HG03097 (cell line): Measurements from ENCODE around the gene NR5A2.

ENCODE experiments used
- ATAC-seq: cut with Tn5 transposase; IDR thresholded peaks from one replicate; pipeline ENCODE4 v1.9.1; 2021; ENCODE audit not compliant: unreplicated experiment, low FRiP score

Gene NR5A2

GRCh38 chr1:200062143-200062542 is 34.6 kb downstream of the NR5A2 start:
- no peak for ATAC-seq

DNA sequence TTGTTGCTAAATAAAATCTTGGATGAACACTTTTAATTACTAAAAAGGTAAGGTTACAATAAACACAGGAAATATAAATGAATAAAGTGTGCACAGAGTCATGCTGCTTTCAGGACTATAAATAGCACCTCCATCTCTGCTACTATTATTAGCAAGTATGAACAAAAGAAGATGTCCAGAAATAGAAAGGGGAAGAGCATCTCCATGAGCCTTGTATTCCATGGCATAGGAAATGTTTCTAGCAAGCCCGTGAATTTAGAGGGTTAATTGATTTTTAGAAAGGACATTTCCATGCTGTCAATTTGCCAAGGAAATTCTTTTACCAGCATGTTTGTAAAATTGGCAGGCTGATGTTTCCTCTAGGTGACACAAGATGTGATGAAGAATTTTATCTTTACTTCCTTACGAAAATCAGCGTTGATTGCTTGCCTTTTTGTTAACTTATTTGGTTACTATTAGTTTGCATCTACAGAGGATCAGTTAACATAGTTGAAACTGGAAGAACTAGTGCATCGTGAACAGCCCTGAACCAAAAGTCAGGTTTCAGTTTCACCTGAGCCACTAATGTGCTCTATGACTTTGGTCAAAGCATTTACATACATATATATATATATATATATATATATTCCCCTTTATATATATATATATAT is 45.3 kb downstream of the NR5A2 start:
- no peak for ATAC-seq

- no peak for ATAC-seq
Measured at GRCh38 chr1:200073286-200073637, 45.8 kb downstream of the NR5A2 start.

GRCh38 chr1:200075522-200075921 is 48.0 kb downstream of the NR5A2 start:
- no peak for ATAC-seq

- no peak for ATAC-seq
Measured at GRCh38 chr1:200075938-200076546, 48.5 kb downstream of the NR5A2 start.

DNA sequence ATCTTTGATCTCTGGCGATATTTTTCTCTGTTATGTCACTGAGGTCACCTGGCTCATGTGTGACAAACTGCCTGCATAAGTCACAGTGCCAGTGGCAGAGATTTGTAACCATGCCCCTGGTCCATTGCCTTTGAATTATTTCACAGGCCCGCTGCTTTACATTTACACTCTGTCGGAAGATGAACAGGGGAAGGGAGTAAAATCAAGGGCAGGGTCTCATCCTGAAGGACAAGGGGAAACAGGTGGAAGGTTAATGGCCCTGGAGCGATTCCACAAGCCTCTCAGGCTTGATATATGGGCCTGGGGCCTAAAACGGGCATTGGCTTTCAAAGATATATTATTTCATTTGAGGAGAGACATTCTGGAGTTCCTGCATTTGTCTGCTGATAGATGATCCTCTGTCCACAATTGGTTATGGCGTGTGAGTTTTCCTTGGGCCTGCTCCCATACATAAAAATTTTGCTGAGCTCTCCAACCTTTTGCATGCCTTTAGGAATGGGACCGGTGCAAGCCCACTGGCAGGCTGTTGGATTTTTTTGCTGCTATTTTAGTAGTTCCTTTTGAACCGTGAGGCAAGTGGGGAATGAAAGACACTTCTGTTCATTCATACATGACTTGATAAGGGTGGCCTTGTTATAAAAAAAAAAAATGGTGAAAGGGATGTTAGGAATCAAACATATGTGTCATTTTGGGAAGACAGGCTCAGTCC is 51.9 kb downstream of the NR5A2 start:
- no peak for ATAC-seq

GRCh38 chr1:200081151-200081968 is 53.9 kb downstream of the NR5A2 start:
- no peak for ATAC-seq

DNA sequence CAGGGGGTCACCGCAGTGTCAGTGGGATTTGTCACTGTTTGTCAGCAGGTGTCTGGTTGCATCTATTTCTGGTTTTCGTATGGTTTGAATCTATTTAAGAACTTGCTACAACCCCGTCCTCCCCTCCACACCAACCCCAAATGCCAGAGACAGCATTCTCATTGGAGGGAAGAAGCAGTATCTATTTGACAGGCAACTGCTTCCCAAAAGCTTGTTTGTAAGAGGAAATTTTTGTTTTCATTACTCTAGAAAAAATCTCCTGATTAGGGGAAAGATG is 54.4 kb downstream of the NR5A2 start:
- no peak for ATAC-seq

DNA sequence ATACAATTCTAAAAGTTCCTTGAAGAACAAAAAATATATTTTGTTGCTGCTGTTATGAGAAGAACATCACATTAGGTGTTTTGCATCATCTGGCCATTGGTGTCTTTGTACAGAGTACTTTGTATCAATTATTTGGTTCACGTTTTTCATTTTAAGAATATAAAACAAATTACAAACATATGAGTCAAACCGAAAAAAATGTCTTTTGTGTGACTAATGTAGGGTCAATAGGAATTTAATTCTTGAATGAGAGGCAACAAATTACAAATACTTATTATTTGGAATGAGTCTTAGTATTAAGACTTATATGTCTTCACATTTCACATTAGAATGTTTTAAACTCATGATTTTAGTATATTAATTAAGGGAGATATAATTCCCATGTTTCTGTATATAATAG is 54.8 kb downstream of the NR5A2 start:
- ATAC-seq: no peak

DNA sequence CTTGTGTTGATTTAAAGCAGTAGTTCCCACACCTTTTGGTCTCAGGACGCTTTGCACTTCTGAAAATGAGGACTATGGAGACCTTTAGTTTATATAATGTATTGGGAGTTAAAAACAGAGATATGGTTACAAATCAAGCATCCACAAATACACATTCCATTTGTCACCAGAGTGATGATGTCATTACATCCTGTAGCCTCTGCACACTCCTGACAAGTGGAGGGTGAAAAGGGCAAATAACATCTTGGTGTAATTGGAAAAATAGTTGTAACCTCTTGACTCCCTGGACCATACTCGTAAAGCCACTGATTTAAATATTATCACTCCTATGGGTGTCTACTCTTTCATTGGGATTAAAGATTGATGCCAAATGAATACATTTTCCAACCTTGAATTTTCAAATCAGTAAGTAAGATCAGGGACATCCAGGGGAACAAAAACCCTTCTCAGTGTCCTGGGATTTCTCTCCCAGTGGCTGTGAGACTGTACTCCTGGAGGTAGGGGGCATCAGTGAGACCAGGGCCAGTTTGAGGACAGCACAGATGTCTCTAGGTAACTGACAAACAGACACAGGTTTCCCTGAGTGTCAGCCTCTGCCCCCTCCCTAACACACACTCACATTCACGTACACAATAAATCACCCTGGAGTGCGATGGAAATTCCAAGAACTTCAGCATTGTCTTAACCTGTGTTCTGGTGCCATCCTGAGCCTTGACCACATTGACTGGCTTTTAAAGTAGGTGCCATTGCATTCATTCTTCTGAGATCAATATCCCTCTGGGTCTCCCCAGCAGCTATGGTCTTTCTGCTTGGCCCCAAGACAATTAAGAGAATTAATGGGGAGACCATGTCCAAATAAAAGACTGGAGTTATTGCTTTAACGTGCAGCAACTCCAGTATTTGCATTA is 63.0 kb downstream of the NR5A2 start:
- ATAC-seq: no peak

- no peak for ATAC-seq
Measured at GRCh38 chr1:200095057-200095577, 67.6 kb downstream of the NR5A2 start.

DNA sequence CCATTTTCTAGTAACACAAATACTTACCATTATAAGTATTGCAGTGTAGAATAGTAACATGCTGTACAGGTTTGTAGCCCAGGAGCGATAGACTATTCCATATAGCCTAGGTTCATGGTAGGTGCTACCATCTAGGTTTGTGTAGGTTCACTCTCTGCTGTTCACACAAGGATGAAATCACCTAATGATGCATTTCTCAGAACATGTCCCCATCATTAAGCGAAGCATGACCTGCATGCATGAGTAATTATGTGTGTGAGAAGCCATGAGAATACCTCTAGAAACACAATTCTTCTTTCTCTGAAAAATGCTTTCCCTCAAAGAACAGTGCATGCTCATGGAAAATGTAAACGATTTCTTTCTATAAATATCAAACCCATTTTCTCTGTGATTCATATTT is 69.3 kb downstream of the NR5A2 start:
- no peak for ATAC-seq

GRCh38 chr1:200099040-200099439 is 71.5 kb downstream of the NR5A2 start:
- ATAC-seq: no peak

GRCh38 chr1:200103966-200104583 is 76.6 kb downstream of the NR5A2 start:
- ATAC-seq: no peak

GRCh38 chr1:200107004-200107470 is 79.5 kb downstream of the NR5A2 start:
- no peak for ATAC-seq

DNA sequence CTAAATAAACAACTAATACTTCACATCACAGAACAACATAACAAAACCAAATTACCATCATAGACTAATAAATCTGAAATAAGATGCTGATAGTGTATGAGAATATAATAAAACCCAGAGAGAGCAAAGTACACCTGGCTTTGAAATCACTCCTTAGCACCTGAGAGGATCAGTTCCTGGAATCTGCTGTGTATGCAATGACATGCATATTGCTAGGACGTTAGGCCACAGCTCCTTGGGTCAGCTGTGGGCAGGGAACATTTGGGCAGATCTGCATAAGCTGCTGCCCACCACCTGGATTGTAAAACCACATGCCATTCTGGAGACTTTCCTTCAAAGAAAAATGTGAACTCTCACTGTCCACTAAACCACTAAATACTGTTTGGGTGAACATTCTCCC is 81.1 kb downstream of the NR5A2 start:
- ATAC-seq: no peak

DNA sequence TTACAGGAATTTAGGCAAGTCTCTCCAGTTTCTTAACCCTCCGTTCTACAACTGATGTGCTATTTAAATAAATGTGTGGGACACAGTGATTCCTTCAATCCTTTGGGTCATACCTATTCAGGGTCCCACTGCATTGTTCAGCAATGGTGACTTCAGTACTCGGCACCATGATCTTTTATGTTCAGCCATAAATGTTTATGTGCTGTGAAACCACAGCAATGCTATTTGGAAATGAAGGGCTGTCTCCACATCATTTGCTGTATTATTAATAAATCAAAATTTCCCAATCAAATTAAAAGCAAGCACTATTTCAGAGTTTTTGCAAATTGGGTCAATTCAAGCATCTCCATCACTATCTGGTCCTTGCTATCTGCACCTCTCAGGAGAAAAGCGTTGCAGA is 84.8 kb downstream of the NR5A2 start:
- no peak for ATAC-seq

- no peak for ATAC-seq
Measured at GRCh38 chr1:200115532-200115931, 88.0 kb downstream of the NR5A2 start.

- ATAC-seq: no peak
Measured at GRCh38 chr1:200116324-200116723, 88.8 kb downstream of the NR5A2 start.
